HEK293T (cell line): ENCODE data around the gene ELOVL7.
"Not testable (repeated sequence)": the region's sequence is repeated elsewhere in the genome, so short reads cannot be mapped to it uniquely, and the experiment has no call there.

Source experiments
- ARNT ChIP-seq: fragments of 450-650 bp; IDR thresholded peaks from 2 replicates; pipeline ENCODE4 v1.6.1; 2017; ENCODE audit warnings: mild to moderate bottlenecking
- BHLHE40 ChIP-seq: fragments of 450-650 bp; IDR thresholded peaks from 2 replicates; pipeline ENCODE4 v1.6.1; 2016; ENCODE audit warnings: mild to moderate bottlenecking, moderate library complexity, borderline replicate concordance
- ELF4 ChIP-seq: fragments of 450-650 bp; IDR thresholded peaks from 2 replicates; pipeline ENCODE4 v1.6.1; 2017; ENCODE audit warnings: antibody characterized with exemption
- FOXA1 ChIP-seq: fragments of 450-650 bp; IDR thresholded peaks from 2 replicates; pipeline ENCODE4 v1.6.1; 2016; ENCODE audit warnings: mild to moderate bottlenecking
- FOXK2 ChIP-seq: fragments of 450-650 bp; IDR thresholded peaks from 2 replicates; pipeline ENCODE4 v1.6.1; 2016; ENCODE audit warnings: mild to moderate bottlenecking
- FOXM1 ChIP-seq: fragments of 450-650 bp; IDR thresholded peaks from 2 replicates; pipeline ENCODE4 v1.6.1; 2017; ENCODE audit warnings: mild to moderate bottlenecking, borderline replicate concordance
- HDGF ChIP-seq: fragments of 450-650 bp; IDR thresholded peaks from 2 replicates; pipeline ENCODE4 v1.6.1; 2017; ENCODE audit warnings: antibody characterized with exemption, borderline replicate concordance
- L3MBTL2 ChIP-seq: fragments of 450-650 bp; conservative IDR thresholded peaks from 2 replicates; pipeline ENCODE4 v1.6.1; 2016; ENCODE audit warnings: mild to moderate bottlenecking
- LEF1 ChIP-seq: fragments of 450-650 bp; IDR thresholded peaks from 2 replicates; pipeline ENCODE4 v1.6.1; 2017; ENCODE audit warnings: mild to moderate bottlenecking, borderline replicate concordance
- NFRKB ChIP-seq: fragments of 450-650 bp; IDR thresholded peaks from 2 replicates; pipeline ENCODE4 v1.6.1; 2016; ENCODE audit warnings: mild to moderate bottlenecking, moderate library complexity
- SP1 ChIP-seq: fragments of 450-650 bp; IDR thresholded peaks from 2 replicates; pipeline ENCODE4 v1.6.1; 2017
- TARDBP ChIP-seq: fragments of 450-650 bp; IDR thresholded peaks from 2 replicates; pipeline ENCODE4 v1.6.1; 2016
- ZNF384 ChIP-seq: fragments of 450-650 bp; IDR thresholded peaks from 2 replicates; pipeline ENCODE4 v1.6.1; 2016

GRCh38 chr5:60715201-60715928, 128.7 kb downstream of the ELOVL7 start:
- TF ChIP-seq HDGF, FOXA1, NFRKB, TARDBP, ARNT, ZNF384, LEF1, FOXM1, ELF4, BHLHE40, L3MBTL2, SP1, FOXK2: not testable (repeated sequence)
